Duodenal mucosa (tissue), 2 donors: ENCODE measurements around the gene NAV2.

Source experiments
- H3K27ac ChIP-seq: one replicate; pipeline ENCODE4 v1.7.0; 2013; ENCODE audit warnings: low read depth, low read length
- H3K27me3 ChIP-seq, 2 donors: one replicate each; pipeline ENCODE4 v1.7.0; 2013; ENCODE audit warnings: low read length in 2 of 2, control low read depth in 1 of 2; ENCODE audit not compliant: insufficient read depth in 2 of 2, control insufficient read depth in 1 of 2
- H3K36me3 ChIP-seq, 2 donors: one replicate each; pipeline ENCODE4 v1.7.0; 2013; ENCODE audit warnings: low read length in 2 of 2, control low read depth in 1 of 2; ENCODE audit not compliant: insufficient read depth in 2 of 2, control insufficient read depth in 1 of 2
- H3K4me1 ChIP-seq, 2 donors: one replicate each; pipeline ENCODE4 v1.7.0; 2013; ENCODE audit warnings: low read length in 2 of 2, control low read depth in 1 of 2; ENCODE audit not compliant: insufficient read depth in 2 of 2, control insufficient read depth in 1 of 2
- H3K4me3 ChIP-seq, 2 donors: one replicate each; pipeline ENCODE4 v1.7.0; 2013; ENCODE audit warnings: low read length in 2 of 2, low read depth in 1 of 2
- H3K9ac ChIP-seq, 2 donors: one replicate each; pipeline ENCODE4 v1.7.0; 2013; ENCODE audit warnings: low read length in 2 of 2, low read depth in 1 of 2
- H3K9me3 ChIP-seq, 2 donors: one replicate each; pipeline ENCODE4 v1.7.0; 2013; ENCODE audit warnings: low read length in 2 of 2, control low read depth in 1 of 2; ENCODE audit not compliant: control insufficient read depth in 1 of 2

Gene NAV2

GRCh38 chr11:19952116-19952605, 239.5 kb downstream of the NAV2 start:
- Histone ChIP-seq H3K36me3 (peaks cover 0 to 21% of the 10 kb centered on the region in 2 donors), H3K27ac (no peak overlapping the region), H3K27me3 (peaks cover 0 to 3% of the 10 kb centered on the region in 2 donors), H3K4me1 (peaks cover 3 to 6% of the 10 kb centered on the region in 2 donors), H3K9me3 (no peaks in the 10 kb centered on the region), H3K9ac (no peak overlapping the region), H3K4me3 (no peak overlapping the region)

- peaks cover 0 to 21% of the 10 kb centered on the region in 2 donors for H3K36me3 ChIP-seq
- no peaks in the 10 kb centered on the region for H3K9me3 ChIP-seq
- H3K27ac ChIP-seq: no peak overlapping the region
- H3K4me1 ChIP-seq: peaks cover 3 to 6% of the 10 kb centered on the region in 2 donors
- H3K27me3 ChIP-seq: peaks cover 0 to 3% of the 10 kb centered on the region in 2 donors
- H3K9ac ChIP-seq: no peak overlapping the region
- no peak overlapping the region for H3K4me3 ChIP-seq
These were observed 240.3 kb downstream of the NAV2 start for GRCh38 chr11:19952911-19953310.

- Histone ChIP-seq H3K36me3 (peaks cover 0 to 21% of the 10 kb centered on the region in 2 donors), H3K9me3 (no peaks in the 10 kb centered on the region), H3K9ac (no peak overlapping the region), H3K27ac (no peak overlapping the region), H3K27me3 (peaks cover 0 to 3% of the 10 kb centered on the region in 2 donors), H3K4me1 (peaks cover 3 to 6% of the 10 kb centered on the region in 2 donors), H3K4me3 (no peak overlapping the region)
These were observed 240.7 kb downstream of the NAV2 start for GRCh38 chr11:19953336-19953735.

GRCh38 chr11:19953909-19954308, 241.3 kb downstream of the NAV2 start:
- Histone ChIP-seq H3K4me1 (peaks cover 3 to 6% of the 10 kb centered on the region in 2 donors), H3K4me3 (no peak overlapping the region), H3K27ac (no peak overlapping the region), H3K9me3 (no peaks in the 10 kb centered on the region), H3K36me3 (peaks cover 0 to 17% of the 10 kb centered on the region in 2 donors), H3K27me3 (peaks cover 0 to 3% of the 10 kb centered on the region in 2 donors), H3K9ac (no peak overlapping the region)

- peaks cover 3 to 6% of the 10 kb centered on the region in 2 donors for H3K4me1 ChIP-seq
- peaks cover 0 to 7% of the 10 kb centered on the region in 2 donors for H3K36me3 ChIP-seq
- H3K9me3 ChIP-seq: no peaks in the 10 kb centered on the region
- H3K9ac ChIP-seq: no peak overlapping the region
- peaks cover 0 to 3% of the 10 kb centered on the region in 2 donors for H3K27me3 ChIP-seq
- no peak overlapping the region for H3K27ac ChIP-seq
- H3K4me3 ChIP-seq: no peak overlapping the region
These were observed 242.3 kb downstream of the NAV2 start for GRCh38 chr11:19954899-19955298.

GRCh38 chr11:19955660-19956059, 243.0 kb downstream of the NAV2 start:
- peaks cover 0 to 3% of the 10 kb centered on the region in 2 donors for H3K27me3 ChIP-seq
- peaks cover 3 to 6% of the 10 kb centered on the region in 2 donors for H3K4me1 ChIP-seq
- no peaks in the 10 kb centered on the region for H3K9me3 ChIP-seq
- H3K36me3 ChIP-seq: peaks cover 0 to 7% of the 10 kb centered on the region in 2 donors
- no peak overlapping the region for H3K9ac ChIP-seq
- no peak overlapping the region for H3K27ac ChIP-seq
- no peak overlapping the region for H3K4me3 ChIP-seq

- peaks cover 0 to 3% of the 10 kb centered on the region in 2 donors for H3K27me3 ChIP-seq
- H3K9ac ChIP-seq: no peak overlapping the region
- H3K36me3 ChIP-seq: peaks cover 0 to 7% of the 10 kb centered on the region in 2 donors
- no peak overlapping the region for H3K27ac ChIP-seq
- no peak overlapping the region for H3K4me3 ChIP-seq
- peaks cover 3 to 6% of the 10 kb centered on the region in 2 donors for H3K4me1 ChIP-seq
- no peaks in the 10 kb centered on the region for H3K9me3 ChIP-seq
These were observed 243.6 kb downstream of the NAV2 start for GRCh38 chr11:19956228-19956627.

GRCh38 chr11:19957294-19957943, 244.8 kb downstream of the NAV2 start:
- Histone ChIP-seq H3K27ac (no peak overlapping the region), H3K4me3 (no peak overlapping the region), H3K27me3 (peaks cover 0 to 3% of the 10 kb centered on the region in 2 donors), H3K4me1 (no peaks in the 10 kb centered on the region), H3K36me3 (peaks cover 0 to 7% of the 10 kb centered on the region in 2 donors), H3K9me3 (no peaks in the 10 kb centered on the region), H3K9ac (no peak overlapping the region)

- Histone ChIP-seq H3K9ac (no peak overlapping the region), H3K36me3 (peaks cover 0 to 7% of the 10 kb centered on the region in 2 donors), H3K9me3 (no peaks in the 10 kb centered on the region), H3K4me3 (no peak overlapping the region), H3K27ac (no peak overlapping the region), H3K27me3 (peaks cover 0 to 2% of the 10 kb centered on the region in 2 donors), H3K4me1 (no peaks in the 10 kb centered on the region)
These were observed 245.6 kb downstream of the NAV2 start for GRCh38 chr11:19958204-19958603.

GRCh38 chr11:19959210-19959609, 246.6 kb downstream of the NAV2 start:
- Histone ChIP-seq H3K36me3 (peaks cover 0 to 7% of the 10 kb centered on the region in 2 donors), H3K9me3 (no peaks in the 10 kb centered on the region), H3K27ac (no peak overlapping the region), H3K27me3 (no peaks in the 10 kb centered on the region), H3K4me1 (no peaks in the 10 kb centered on the region), H3K4me3 (no peak overlapping the region), H3K9ac (no peak overlapping the region)
